H1 (cell line): ENCODE measurements around the gene CELF2. TPM values are rescaled to one million over a fixed set of nuclear protein-coding genes. Genes with fewer than 3 reads are reported as not detected.

Experiments used
- BCL11A ChIP-seq, 2 experiments: IDR thresholded peaks; one replicate each; pipeline ENCODE4 v1.6.1; 2011; ENCODE audit warnings: low read depth in 2 of 2, low read length in 2 of 2, mild to moderate bottlenecking in 2 of 2
- EP300 ChIP-seq, 2 experiments: IDR thresholded peaks; 1 replicate in 1 of 2; 2 replicates in 1 of 2; pipeline ENCODE4 v1.6.1; 2011 to 2012; ENCODE audit warnings: low read depth in 2 of 2, low read length in 2 of 2, mild to moderate bottlenecking in 2 of 2, borderline replicate concordance in 1 of 2, inconsistent platforms in 1 of 2, moderate library complexity in 1 of 2
- GTF2F1 ChIP-seq: IDR thresholded peaks from 2 replicates; pipeline ENCODE4 v1.6.1; 2012; ENCODE audit warnings: low read depth, low read length, improper control_type of control experiment, borderline replicate concordance
- TCF12 ChIP-seq: IDR thresholded peaks from 2 replicates; pipeline ENCODE4 v1.6.1; 2011; ENCODE audit warnings: low read depth, mild to moderate bottlenecking, low read length
- TEAD4 ChIP-seq: IDR thresholded peaks from 2 replicates; pipeline ENCODE4 v1.6.1; 2012; ENCODE audit warnings: low read depth, low read length, inconsistent platforms, mixed read lengths
- polyA plus RNA-seq, 7 experiments: library from polyadenylated mRNA; depleted of rRNA in 3 of 7; stranded (reverse) in 5 of 7; unstranded in 2 of 7; fragments of >200 nt in 5 of 7; fragments of 200-250 nt in 2 of 7; gene quantifications; 1 replicate in 5 of 7; 2 replicates in 1 of 7; 4 replicates in 1 of 7; pipeline versions ENCODE4 v1.2.1 to v1.2.3, GENCODE V29; 2011 to 2013; ENCODE audit warnings: missing spikeins in 2 of 7, mixed read lengths in 2 of 7
- total RNA-seq: library from RNA; stranded (reverse); fragmentation: NEBNext Ultra II Directional; extraction: Animal tissue kit (Norgen Biotek cat#: 25700); gene quantifications from 2 replicates; pipeline ENCODE4 v1.2.1, GENCODE V29; 2021

CELF2 gene
- total and polyA plus RNA-seq, 2 of the 8 experiments (the other 6 are each of a cell fraction or from before 2014, with no cell fraction given) = 18.3 to 22.7 TPM

DNA sequence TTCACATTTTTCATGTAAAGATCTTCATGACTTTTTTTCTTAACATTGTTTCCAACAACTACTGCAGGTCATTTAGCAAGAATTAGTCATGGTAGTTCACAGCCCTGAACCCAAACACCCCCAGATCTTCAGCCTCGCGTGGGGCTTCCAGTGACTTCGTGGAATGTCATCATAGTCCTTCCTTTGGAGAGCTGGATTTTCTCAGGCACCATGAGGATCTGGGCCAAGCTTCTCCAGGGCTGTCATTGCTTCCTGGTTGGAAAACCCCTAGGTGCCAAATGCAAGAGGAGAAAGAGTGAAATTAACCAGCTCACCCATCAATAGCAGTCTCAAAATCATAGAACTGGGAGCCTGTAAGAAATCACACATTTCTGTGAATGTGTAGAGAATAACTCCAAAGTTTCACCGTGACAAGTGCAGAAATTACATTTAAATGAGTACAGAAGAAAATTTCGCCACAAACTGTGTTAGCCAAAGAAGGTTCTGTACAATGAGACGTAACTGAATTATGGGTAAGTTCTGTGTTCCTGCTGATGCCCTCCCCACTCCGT lies 175.4 kb downstream of the CELF2 start (continued):
- TF ChIP-seq EP300 (IDR thresholded peaks at IDR 0.05; ENCODE audit: borderline replicate concordance in 1 of 2, low read depth in 2 of 2, low read length in 2 of 2) = no peak
- TF ChIP-seq GTF2F1 = no peak
- TF ChIP-seq BCL11A (IDR thresholded peaks at IDR 0.05; ENCODE audit: low read depth in 2 of 2, low read length in 2 of 2) = no peak
- TF ChIP-seq TCF12 = no peak
- TF ChIP-seq TEAD4 = no peak
